Body of pancreas (tissue), 4 donors: Measurements from ENCODE around the gene PRRT1.

Experiments used
- POLR2A ChIP-seq, 3 donors: fragments of 450-650 bp; IDR thresholded peaks; one replicate each; pipeline ENCODE4 v1.6.1; 2016; ENCODE audit warnings: antibody characterized with exemption in 3 of 3, mild to moderate bottlenecking in 2 of 3
- TF ChIP-seq, protein P1 (sequence below), 7 experiments: fragments of 450-650 bp in 4 of 7; fragments of 200-600 bp in 3 of 7; sonication (generic) in 3 of 7; IDR thresholded peaks; one replicate each; pipeline ENCODE4 v1.5.1; 2016 to 2019; ENCODE audit warnings: antibody characterized with exemption in 7 of 7

DNA sequence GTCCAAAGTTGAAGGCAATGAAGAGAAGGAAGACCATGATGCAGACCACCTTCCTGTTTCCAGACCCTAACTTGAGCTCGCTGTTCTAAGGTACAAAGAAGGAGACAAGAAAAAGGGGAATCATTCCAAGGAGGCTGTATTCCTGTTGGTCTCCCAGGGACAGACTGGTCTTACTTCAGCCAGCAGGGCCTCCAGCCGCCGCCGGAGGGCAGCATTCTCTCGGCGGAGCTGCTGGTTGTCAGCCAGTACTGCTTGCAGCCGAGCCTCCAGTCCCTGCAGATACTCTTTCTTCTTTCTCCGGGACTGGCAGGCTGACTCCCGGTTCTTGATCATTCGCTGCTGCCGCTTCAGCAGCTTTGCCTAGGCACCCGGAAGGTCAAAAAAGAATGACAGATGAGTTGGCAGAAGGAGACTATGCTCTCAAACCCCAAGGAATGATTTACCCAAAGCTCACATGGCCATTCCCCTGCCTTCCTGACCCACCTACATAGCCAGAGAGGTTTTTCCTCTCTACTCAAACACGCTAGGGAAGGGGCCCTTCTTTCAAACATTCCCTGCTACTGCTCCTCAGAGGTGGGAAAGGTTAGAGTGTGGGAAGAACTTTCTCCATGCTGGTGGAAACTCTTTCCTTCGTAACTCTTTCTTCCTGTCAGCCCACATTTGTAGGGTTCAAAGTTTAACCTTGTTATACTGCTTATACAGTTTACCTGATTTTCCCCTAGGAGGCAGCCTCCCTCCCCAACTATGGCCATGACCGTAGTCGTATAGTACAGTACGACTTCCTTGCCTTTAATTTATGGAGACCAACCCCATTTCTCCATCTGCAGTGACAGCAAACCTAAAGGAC, 32.7 kb downstream of the PRRT1 start:
- TF ChIP-seq, protein P1, sequence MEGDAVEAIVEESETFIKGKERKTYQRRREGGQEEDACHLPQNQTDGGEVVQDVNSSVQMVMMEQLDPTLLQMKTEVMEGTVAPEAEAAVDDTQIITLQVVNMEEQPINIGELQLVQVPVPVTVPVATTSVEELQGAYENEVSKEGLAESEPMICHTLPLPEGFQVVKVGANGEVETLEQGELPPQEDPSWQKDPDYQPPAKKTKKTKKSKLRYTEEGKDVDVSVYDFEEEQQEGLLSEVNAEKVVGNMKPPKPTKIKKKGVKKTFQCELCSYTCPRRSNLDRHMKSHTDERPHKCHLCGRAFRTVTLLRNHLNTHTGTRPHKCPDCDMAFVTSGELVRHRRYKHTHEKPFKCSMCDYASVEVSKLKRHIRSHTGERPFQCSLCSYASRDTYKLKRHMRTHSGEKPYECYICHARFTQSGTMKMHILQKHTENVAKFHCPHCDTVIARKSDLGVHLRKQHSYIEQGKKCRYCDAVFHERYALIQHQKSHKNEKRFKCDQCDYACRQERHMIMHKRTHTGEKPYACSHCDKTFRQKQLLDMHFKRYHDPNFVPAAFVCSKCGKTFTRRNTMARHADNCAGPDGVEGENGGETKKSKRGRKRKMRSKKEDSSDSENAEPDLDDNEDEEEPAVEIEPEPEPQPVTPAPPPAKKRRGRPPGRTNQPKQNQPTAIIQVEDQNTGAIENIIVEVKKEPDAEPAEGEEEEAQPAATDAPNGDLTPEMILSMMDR (IDR thresholded peaks at IDR 0.05) = peak; percentile 82 to 92 (median 89)
- TF ChIP-seq POLR2A (IDR thresholded peaks at IDR 0.05) = no peak
